SH-SY5Y (cell line): ENCODE data around the gene ZBED2.

Source experiments
- GATA2 ChIP-seq: IDR thresholded peaks from 2 replicates; pipeline ENCODE4 v1.6.1; 2011; ENCODE audit warnings: mild to moderate bottlenecking, low read depth, low read length
- GATA3 ChIP-seq: IDR thresholded peaks from 2 replicates; pipeline ENCODE4 v1.6.1; 2011; ENCODE audit warnings: low read depth, mild to moderate bottlenecking, low read length, moderate library complexity

DNA sequence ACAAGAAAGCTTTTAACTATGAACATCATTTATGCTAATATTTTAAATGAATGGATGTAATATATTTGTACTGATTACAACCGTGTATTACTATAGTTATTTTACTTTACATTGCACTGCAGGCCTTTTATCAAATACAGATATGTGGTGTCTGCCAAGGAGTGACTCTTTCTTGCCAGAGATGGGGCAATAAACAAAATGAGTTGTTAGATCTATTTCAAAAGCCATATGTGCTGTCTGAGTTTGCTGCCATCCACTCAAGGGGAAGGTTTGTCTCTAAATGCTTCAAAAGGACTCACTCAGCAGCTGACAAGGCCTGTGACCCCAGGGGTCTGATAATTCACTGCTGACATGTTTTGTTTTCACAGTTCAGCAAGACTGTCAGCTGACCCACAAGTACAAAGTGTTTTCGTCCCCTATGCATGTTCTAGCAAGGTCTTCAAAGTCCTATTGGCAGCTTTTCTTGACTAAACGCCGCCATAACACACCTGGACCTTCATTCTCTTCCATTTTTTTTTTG is 41.3 kb upstream of the ZBED2 start:
- TF ChIP-seq GATA2 (no peak), GATA3 (no peak)
